Gastrocnemius medialis (tissue), 4 donors: ENCODE results near the gene DDX47. TPM values are rescaled to one million over a fixed set of nuclear protein-coding genes. Genes with fewer than 3 reads are reported as not detected.

ENCODE experiments used
- ATAC-seq, 2 donors: fragments of 150-250 bp; one replicate each; pipeline ENCODE4 v1.9.1; 2016
- DNase-seq, 2 donors: peaks; one replicate each; pipeline ENCODE4 v3.0.0-alpha.2; 2019
- H3K27ac ChIP-seq, 4 donors: fragments of 200-600 bp; sonication (generic); 1 replicate in 1 of 4; 2 replicates in 3 of 4; pipeline ENCODE4 v1.5.1; 2016 to 2018; ENCODE audit warnings: mild to moderate bottlenecking in 2 of 4, moderate library complexity in 1 of 4
- H3K27me3 ChIP-seq, 3 donors: fragments of 200-600 bp; sonication (generic) in 2 of 3; 1 replicate in 1 of 3; 2 replicates in 2 of 3; pipeline versions ENCODE4 v1.5.1 to v1.6.0; 2016 to 2019; ENCODE audit warnings: mild to moderate bottlenecking in 1 of 3, moderate library complexity in 1 of 3
- H3K36me3 ChIP-seq, 2 donors: fragments of 200-600 bp; sonication (generic) in 1 of 2; one replicate each; pipeline ENCODE4 v1.5.1; 2017 to 2018
- H3K4me1 ChIP-seq, 2 donors: fragments of 200-600 bp; sonication (generic) in 1 of 2; one replicate each; pipeline ENCODE4 v1.5.1; 2016 to 2017; ENCODE audit warnings: mild to moderate bottlenecking in 2 of 2
- H3K4me3 ChIP-seq, 4 donors: fragments of 200-600 bp; sonication (generic) in 3 of 4; 1 replicate in 1 of 4; 2 replicates in 3 of 4; pipeline ENCODE4 v1.5.1; 2016 to 2019; ENCODE audit warnings: mild to moderate bottlenecking in 2 of 4
- H3K9me3 ChIP-seq, 3 donors: fragments of 200-600 bp; sonication (generic) in 2 of 3; 1 replicate in 1 of 3; 2 replicates in 2 of 3; pipeline ENCODE4 v1.5.1; 2016 to 2019
- CTCF ChIP-seq, 5 experiments: fragments of 450-650 bp in 3 of 5; fragments of 200-600 bp in 2 of 5; sonication (generic) in 2 of 5; IDR thresholded peaks in 4 of 5; conservative IDR thresholded peaks in 1 of 5; 1 replicate in 4 of 5; 2 replicates in 1 of 5; pipeline ENCODE4 v1.5.1; 2016 to 2019; ENCODE audit warnings: antibody characterized with exemption in 5 of 5, mild to moderate bottlenecking in 3 of 5, moderate library complexity in 3 of 5
- POLR2A ChIP-seq, 2 donors: fragments of 450-650 bp; IDR thresholded peaks; one replicate each; pipeline ENCODE4 v1.6.1; 2017; ENCODE audit warnings: antibody characterized with exemption in 2 of 2, mild to moderate bottlenecking in 2 of 2, moderate library complexity in 2 of 2
- in situ Hi-C, 4 donors: fragments of 200-750 bp; cut with MboI; loops; one replicate each; pipeline versions ENCODE4 v1.15.0 to v1.8.0; 2017; ENCODE audit warnings: low sequenced_read_pairs in 4 of 4
- intact Hi-C: fragments of 100-400 bp; cut with DNase I; formaldehyde crosslinking; loops from one replicate; pipeline ENCODE4 v1.15.1; 2023; ENCODE audit warnings: low total_unique reads
- total RNA-seq, 4 donors: library from RNA; depleted of rRNA; stranded (reverse); fragments of >200 nt; gene quantifications; one replicate each; pipeline versions ENCODE4 v1.1.0 to v1.2.3, GENCODE V29; 2016

The DDX47 gene
- total RNA-seq, 4 donors from 2014 or later = 37.1 to 75.4 (median 58.3) TPM

GRCh38 chr12:12853435-12853834 is 40.3 kb downstream of the DDX47 start:
- no peak for TF ChIP-seq POLR2A (IDR thresholded peaks at IDR 0.05)
- no peak for ATAC-seq
- no peaks in the 10 kb centered on the region for H3K4me1 ChIP-seq
- no peaks in the 10 kb centered on the region for H3K36me3 ChIP-seq
- no peak overlapping the region for H3K4me3 ChIP-seq
- no peaks in the 10 kb centered on the region for H3K9me3 ChIP-seq
- no peak overlapping the region for H3K27ac ChIP-seq
- in situ Hi-C loops = no loop called here
- no peak for DNase-seq
- intact Hi-C loops = no loop called here
- H3K27me3 ChIP-seq = no peaks in the 10 kb centered on the region

DNA sequence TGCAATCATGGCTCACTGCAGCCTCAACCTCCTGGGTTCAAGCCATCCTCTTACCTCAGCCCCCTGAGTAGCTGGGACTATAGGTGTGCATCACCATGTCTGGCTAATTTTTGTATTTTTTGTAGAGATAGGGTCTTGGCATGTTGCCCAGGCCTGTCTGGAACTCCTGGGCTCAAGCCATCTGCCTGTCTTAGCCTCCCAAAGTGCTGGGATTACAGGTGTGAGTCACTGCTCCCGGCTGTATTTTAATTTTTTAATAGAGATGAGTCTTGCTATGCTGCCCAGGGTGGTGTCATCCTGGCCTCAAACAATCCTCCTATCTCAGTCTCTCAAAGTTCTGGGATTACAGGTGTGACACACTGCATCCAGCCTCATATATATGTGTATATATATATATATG is 46.5 kb downstream of the DDX47 start:
- H3K36me3 ChIP-seq = no peaks in the 10 kb centered on the region
- TF ChIP-seq CTCF (IDR thresholded peaks at IDR 0.05 in 4 of 5, conservative IDR thresholded peaks at IDR 0.05 in 1 of 5) (no peak), POLR2A (IDR thresholded peaks at IDR 0.05) (no peak)
- H3K27me3 ChIP-seq = no peaks in the 10 kb centered on the region
- no peaks in the 10 kb centered on the region for H3K4me1 ChIP-seq
- no peaks in the 10 kb centered on the region for H3K9me3 ChIP-seq
- H3K4me3 ChIP-seq = no peak overlapping the region
- H3K27ac ChIP-seq = no peak overlapping the region
- intact Hi-C loops (no loop called here), in situ Hi-C loops (no loop called here)
- no peak for ATAC-seq
- no peak for DNase-seq

DNA sequence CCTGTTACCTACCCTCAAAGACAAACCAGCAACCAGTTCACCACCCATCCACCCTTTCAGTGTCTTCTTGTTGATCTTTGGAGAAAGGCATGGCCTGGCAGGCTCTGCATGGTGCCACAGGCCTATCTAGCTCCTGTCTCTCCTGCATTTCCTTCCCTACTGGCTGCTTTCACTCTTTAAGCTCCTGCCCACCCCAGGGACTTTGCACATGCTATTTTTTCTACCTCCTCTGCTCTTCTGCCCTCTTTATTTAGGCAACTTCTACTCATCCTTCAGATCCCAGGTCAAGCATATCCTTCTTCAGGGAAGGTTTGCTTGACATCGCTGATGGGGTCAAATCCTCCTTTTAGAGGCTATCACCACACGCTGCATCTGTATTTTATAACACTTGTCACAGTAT is 51.1 kb downstream of the DDX47 start:
- Histone ChIP-seq H3K36me3 (no peaks in the 10 kb centered on the region), H3K4me3 (no peak overlapping the region), H3K27me3 (no peaks in the 10 kb centered on the region), H3K27ac (no peak overlapping the region), H3K9me3 (no peaks in the 10 kb centered on the region), H3K4me1 (no peaks in the 10 kb centered on the region)
- in situ Hi-C loops (no loop called here), intact Hi-C loops (no loop called here)
- DNase-seq (no peak), ATAC-seq (no peak)
- TF ChIP-seq POLR2A (IDR thresholded peaks at IDR 0.05) (no peak), CTCF (IDR thresholded peaks at IDR 0.05 in 4 of 5, conservative IDR thresholded peaks at IDR 0.05 in 1 of 5) (no peak)

- DNase-seq (no peak), ATAC-seq (no peak)
- H3K36me3 ChIP-seq = no peaks in the 10 kb centered on the region
- no peak for TF ChIP-seq CTCF (IDR thresholded peaks at IDR 0.05 in 4 of 5, conservative IDR thresholded peaks at IDR 0.05 in 1 of 5)
- no peak for TF ChIP-seq POLR2A (IDR thresholded peaks at IDR 0.05)
- H3K27me3 ChIP-seq = no peaks in the 10 kb centered on the region
- H3K9me3 ChIP-seq = no peaks in the 10 kb centered on the region
- no peak overlapping the region for H3K4me3 ChIP-seq
- no peaks in the 10 kb centered on the region for H3K4me1 ChIP-seq
- no peak overlapping the region for H3K27ac ChIP-seq
- in situ Hi-C loops (no loop called here), intact Hi-C loops (no loop called here)
Observed at GRCh38 chr12:12868477-12869235, 55.5 kb downstream of the DDX47 start.

DNA sequence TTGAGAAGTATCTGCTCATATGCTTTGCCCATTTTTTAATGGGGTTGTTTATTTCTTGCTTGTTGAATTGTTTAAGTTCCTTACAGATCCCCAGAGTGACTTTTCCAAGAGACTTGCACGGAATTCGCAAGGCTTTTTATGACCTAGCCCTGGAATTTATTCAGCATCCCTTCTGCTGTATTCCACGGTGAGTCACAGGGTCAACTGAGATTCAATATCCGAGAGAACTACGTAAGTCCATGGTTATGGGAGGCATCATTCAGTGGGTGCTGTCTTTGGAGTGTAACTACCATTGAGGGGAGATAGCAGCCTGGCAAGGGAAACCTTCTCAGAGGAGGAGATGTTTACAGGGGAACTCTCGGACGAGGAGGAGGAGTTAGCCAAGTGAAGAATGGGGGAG is 57.3 kb downstream of the DDX47 start:
- H3K36me3 ChIP-seq = no peaks in the 10 kb centered on the region
- no peaks in the 10 kb centered on the region for H3K9me3 ChIP-seq
- in situ Hi-C loops = no loop called here
- no peaks in the 10 kb centered on the region for H3K4me1 ChIP-seq
- no peak for ATAC-seq
- no peak overlapping the region for H3K4me3 ChIP-seq
- no peaks in the 10 kb centered on the region for H3K27me3 ChIP-seq
- no peak for DNase-seq
- H3K27ac ChIP-seq = no peak overlapping the region
- intact Hi-C loops = no loop called here
- TF ChIP-seq CTCF (IDR thresholded peaks at IDR 0.05 in 4 of 5, conservative IDR thresholded peaks at IDR 0.05 in 1 of 5) (no peak), POLR2A (IDR thresholded peaks at IDR 0.05) (no peak)
